ENCODE measurements around the gene PDYN. TPM values are rescaled to one million over a fixed set of nuclear protein-coding genes. Genes with fewer than 3 reads are reported as not detected.

The PDYN gene
- total RNA-seq, 1 experiment from 2014 or later = not detected

GRCh38 chr20:1958426-1958825 lies 35.4 kb downstream of the PDYN start:
- no peaks in the 10 kb centered on the region for H4K20me1 ChIP-seq (ENCODE audit: insufficient read depth)
- no peaks in the 10 kb centered on the region for H3F3A ChIP-seq (ENCODE audit: insufficient read depth, low read depth)
- no peak for DNase-seq
- H3K9me2 ChIP-seq (ENCODE audit: insufficient read depth) = no peaks in the 10 kb centered on the region
- H2AFZ ChIP-seq = no peak overlapping the region
- no TSS peak for BruUV-seq (replicated peaks)
- intact Hi-C loops (cut with micrococcal nuclease; ENCODE audit: unreplicated experiment) = no loop called here
- no peak overlapping the region for H3K4me2 ChIP-seq
- H3K4me3 ChIP-seq = no peak overlapping the region
- no peaks in the 10 kb centered on the region for H3K9me3 ChIP-seq (ENCODE audit: insufficient read depth, low read depth)
- TF ChIP-seq CTCF (conservative IDR thresholded peaks at IDR 0.05) = no peak
- no peak for TF ChIP-seq EZH2 (IDR thresholded peaks at IDR 0.05; ENCODE audit: low read depth)
- ChIA-PET POLR2A (ENCODE audit: unreplicated experiment) (no interaction called here), CTCF (no interaction called here)
- H3K4me1 ChIP-seq (replicated peaks; ENCODE audit: insufficient read depth) = no peaks in the 10 kb centered on the region
- H3K27ac ChIP-seq = no peak overlapping the region
- H3K79me2 ChIP-seq (ENCODE audit: low read depth) = no peaks in the 10 kb centered on the region
- H3K27me3 ChIP-seq (ENCODE audit: insufficient read depth, low read depth) = peaks cover 28% of the 10 kb centered on the region
- no peaks in the 10 kb centered on the region for H3K36me3 ChIP-seq (ENCODE audit: low read depth)

GRCh38 chr20:1955217-1955616 lies 38.6 kb downstream of the PDYN start:
- Histone ChIP-seq H3K27ac (no peak overlapping the region), H3K9me2 (ENCODE audit: insufficient read depth) (no peaks in the 10 kb centered on the region), H3F3A (ENCODE audit: insufficient read depth, low read depth) (no peaks in the 10 kb centered on the region), H3K4me1 (replicated peaks; ENCODE audit: insufficient read depth) (no peaks in the 10 kb centered on the region), H3K79me2 (ENCODE audit: low read depth) (no peaks in the 10 kb centered on the region), H2AFZ (no peak overlapping the region), H3K27me3 (ENCODE audit: insufficient read depth, low read depth) (peaks cover 9% of the 10 kb centered on the region; the same call in 1 of the 2 replicates), H3K36me3 (ENCODE audit: low read depth) (no peaks in the 10 kb centered on the region), H3K9me3 (ENCODE audit: insufficient read depth, low read depth) (no peaks in the 10 kb centered on the region), H3K4me2 (no peak overlapping the region), H4K20me1 (ENCODE audit: insufficient read depth) (no peaks in the 10 kb centered on the region), H3K4me3 (no peak overlapping the region)
- CTCF ChIA-PET = no interaction called here
- TF ChIP-seq CTCF (conservative IDR thresholded peaks at IDR 0.05) (no peak), EZH2 (IDR thresholded peaks at IDR 0.05; ENCODE audit: low read depth) (no peak)
- intact Hi-C loops (cut with micrococcal nuclease; ENCODE audit: unreplicated experiment) = no loop called here
- POLR2A ChIA-PET (ENCODE audit: unreplicated experiment) = interaction anchor here (0.6 kb wide), 1 partner anchor 1526 kb away, joined by 15 read pairs; no protein-coding TSS in a partner anchor
- no peak for DNase-seq
- no TSS peak for BruUV-seq (replicated peaks)

GRCh38 chr20:1953621-1954020 lies 40.2 kb downstream of the PDYN start:
- Histone ChIP-seq H3K36me3 (ENCODE audit: low read depth) (no peaks in the 10 kb centered on the region), H3K27ac (no peak overlapping the region), H3K9me3 (ENCODE audit: insufficient read depth, low read depth) (no peaks in the 10 kb centered on the region), H4K20me1 (ENCODE audit: insufficient read depth) (no peaks in the 10 kb centered on the region), H3K4me2 (no peak overlapping the region), H3K27me3 (ENCODE audit: insufficient read depth, low read depth) (0 out of 2 replicates have a peak, but pooled peaks cover under 1% of the 10 kb centered on the region), H2AFZ (no peak overlapping the region), H3K4me1 (replicated peaks; ENCODE audit: insufficient read depth) (no peaks in the 10 kb centered on the region), H3K4me3 (no peak overlapping the region), H3K9me2 (ENCODE audit: insufficient read depth) (no peaks in the 10 kb centered on the region), H3F3A (ENCODE audit: insufficient read depth, low read depth) (no peaks in the 10 kb centered on the region), H3K79me2 (ENCODE audit: low read depth) (no peaks in the 10 kb centered on the region)
- POLR2A ChIA-PET (ENCODE audit: unreplicated experiment) = no interaction called here
- TF ChIP-seq EZH2 (IDR thresholded peaks at IDR 0.05; ENCODE audit: low read depth) (no peak), CTCF (conservative IDR thresholded peaks at IDR 0.05) (no peak)
- BruUV-seq (replicated peaks) = no TSS peak
- intact Hi-C loops (cut with micrococcal nuclease; ENCODE audit: unreplicated experiment) = no loop called here
- CTCF ChIA-PET = no interaction called here
- no peak for DNase-seq

Measured in PC-9 (cell line).